GM18508 (cell line): ENCODE results near the gene TTC7B.

Source experiments
- ATAC-seq: cut with Tn5 transposase; IDR thresholded peaks from one replicate; pipeline ENCODE4 v1.9.1; 2021; ENCODE audit warnings: moderate number of reproducible peaks; ENCODE audit not compliant: insufficient read depth, unreplicated experiment

Gene TTC7B

GRCh38 chr14:90808759-90809529 lies 7.3 kb downstream of the TTC7B start:
- no peak for ATAC-seq

GRCh38 chr14:90807060-90807459 lies 9.2 kb downstream of the TTC7B start:
- ATAC-seq, result no peak

GRCh38 chr14:90805662-90806540 lies 10.3 kb downstream of the TTC7B start:
- ATAC-seq, result no peak

- ATAC-seq, result no peak
These were observed 11.2 kb downstream of the TTC7B start for GRCh38 chr14:90805084-90805391.

GRCh38 chr14:90804292-90805083 lies 11.7 kb downstream of the TTC7B start:
- ATAC-seq, result no peak

- no peak for ATAC-seq
These were observed 13.0 kb downstream of the TTC7B start for GRCh38 chr14:90803249-90803648.

GRCh38 chr14:90799420-90799819 lies 16.8 kb downstream of the TTC7B start:
- no peak for ATAC-seq

- no peak for ATAC-seq
These were observed 18.3 kb downstream of the TTC7B start for GRCh38 chr14:90797919-90798318.

- no peak for ATAC-seq
These were observed 18.8 kb downstream of the TTC7B start for GRCh38 chr14:90797451-90797850.

- no peak for ATAC-seq
These were observed 19.9 kb downstream of the TTC7B start for GRCh38 chr14:90796329-90796728.

- ATAC-seq, result no peak
These were observed 20.5 kb downstream of the TTC7B start for GRCh38 chr14:90795744-90796143.

GRCh38 chr14:90791486-90791885 lies 24.7 kb downstream of the TTC7B start:
- no peak for ATAC-seq

GRCh38 chr14:90788031-90788430 lies 28.2 kb downstream of the TTC7B start:
- no peak for ATAC-seq

GRCh38 chr14:90785876-90786450 lies 30.3 kb downstream of the TTC7B start:
- ATAC-seq, result no peak

- no peak for ATAC-seq
These were observed 30.8 kb downstream of the TTC7B start for GRCh38 chr14:90785471-90785870.

- no peak for ATAC-seq
These were observed 31.5 kb downstream of the TTC7B start for GRCh38 chr14:90784621-90785270.

- no peak for ATAC-seq
These were observed 32.9 kb downstream of the TTC7B start for GRCh38 chr14:90783344-90783743.

GRCh38 chr14:90782892-90783291 lies 33.3 kb downstream of the TTC7B start:
- ATAC-seq, result no peak

- ATAC-seq, result no peak
These were observed 34.4 kb downstream of the TTC7B start for GRCh38 chr14:90781876-90782275.

GRCh38 chr14:90781344-90781761 lies 34.9 kb downstream of the TTC7B start:
- no peak for ATAC-seq
